ENCODE results near the gene CNOT4.

DNA sequence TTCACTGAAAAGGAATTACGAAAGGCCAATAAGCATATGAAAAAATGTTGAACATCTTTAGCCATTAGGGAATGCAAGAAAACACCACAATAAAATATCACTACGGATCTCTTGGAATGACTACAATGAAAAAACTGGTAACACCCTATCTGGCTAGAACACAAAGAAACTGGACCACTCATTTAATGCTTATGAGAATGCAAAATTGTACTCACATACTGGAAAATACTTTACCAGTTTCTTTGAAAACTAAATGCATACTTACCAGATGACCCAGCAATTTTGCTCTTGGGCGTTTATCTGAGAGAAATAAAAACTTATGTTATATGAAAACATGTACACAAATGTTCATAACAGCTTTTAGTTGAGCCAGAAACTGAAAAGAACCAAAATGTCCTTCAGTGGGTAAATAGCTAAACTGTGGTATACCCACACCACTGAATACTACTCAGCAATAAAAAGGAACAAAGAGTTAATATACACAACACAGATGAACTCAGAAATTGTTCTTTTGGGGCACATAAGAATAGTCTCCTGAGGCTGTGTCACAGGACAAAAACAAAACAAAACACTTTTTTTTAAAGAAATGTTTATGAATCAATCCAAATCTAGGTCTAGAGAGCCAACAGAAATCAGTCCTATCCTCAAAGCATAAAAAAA is 23.5 kb downstream of the CNOT4 start:
- TF ChIP-seq EZH2 (IDR thresholded peaks at IDR 0.05; ENCODE audit: insufficient read depth, poor library complexity, severe bottlenecking) (no peak), EZH2phosphoT487 (IDR thresholded peaks at IDR 0.05; ENCODE audit: insufficient read depth, low read depth) (no peak)
